ENCODE measurements around the gene PLAAT2.
"Not testable (repeated sequence)": the region's sequence is repeated elsewhere in the genome, so short reads cannot be mapped to it uniquely, and the experiment has no call there.

Gene PLAAT2

DNA sequence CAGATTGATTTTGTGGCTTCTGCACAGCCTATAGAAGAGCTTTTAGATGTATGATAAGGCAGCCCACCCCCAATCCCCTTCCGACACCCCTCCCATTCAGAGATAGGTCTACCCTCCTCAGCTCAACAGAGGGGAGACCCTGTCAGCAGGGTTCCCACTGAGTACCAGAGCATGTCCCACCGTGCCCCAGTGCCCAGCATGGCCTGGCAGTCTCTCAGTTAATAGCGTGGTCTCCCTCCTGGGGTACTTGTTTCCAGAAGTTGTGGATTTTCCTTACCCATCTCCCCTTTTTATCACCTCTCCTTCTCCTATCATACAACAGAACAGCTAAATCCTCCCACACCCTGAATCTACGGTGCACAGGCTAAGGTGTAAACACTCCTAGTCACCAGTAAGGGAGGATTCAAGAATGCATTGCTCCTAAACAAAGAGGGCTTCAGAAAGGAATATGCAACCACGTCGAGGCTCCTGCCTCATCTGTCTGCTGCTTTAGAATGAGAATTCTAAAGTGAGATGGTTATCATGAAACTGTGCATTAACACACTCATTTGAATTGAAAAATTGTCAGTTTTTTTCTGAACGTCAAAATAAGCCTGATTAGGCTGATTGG, 6.7 kb downstream of the PLAAT2 start:
- ChIA-PET POLR2A (interaction anchor here (0.5 kb wide), 1 partner anchor 166 kb away, joined by 3 read pairs; no protein-coding TSS in a partner anchor), CTCF (no interaction called here)
- DNase-seq (ENCODE audit: low read depth, low spot score): no peak
- no peak overlapping the region for H3K4me3 ChIP-seq (ENCODE audit: low read depth, low read length)
- TF ChIP-seq, protein P1, sequence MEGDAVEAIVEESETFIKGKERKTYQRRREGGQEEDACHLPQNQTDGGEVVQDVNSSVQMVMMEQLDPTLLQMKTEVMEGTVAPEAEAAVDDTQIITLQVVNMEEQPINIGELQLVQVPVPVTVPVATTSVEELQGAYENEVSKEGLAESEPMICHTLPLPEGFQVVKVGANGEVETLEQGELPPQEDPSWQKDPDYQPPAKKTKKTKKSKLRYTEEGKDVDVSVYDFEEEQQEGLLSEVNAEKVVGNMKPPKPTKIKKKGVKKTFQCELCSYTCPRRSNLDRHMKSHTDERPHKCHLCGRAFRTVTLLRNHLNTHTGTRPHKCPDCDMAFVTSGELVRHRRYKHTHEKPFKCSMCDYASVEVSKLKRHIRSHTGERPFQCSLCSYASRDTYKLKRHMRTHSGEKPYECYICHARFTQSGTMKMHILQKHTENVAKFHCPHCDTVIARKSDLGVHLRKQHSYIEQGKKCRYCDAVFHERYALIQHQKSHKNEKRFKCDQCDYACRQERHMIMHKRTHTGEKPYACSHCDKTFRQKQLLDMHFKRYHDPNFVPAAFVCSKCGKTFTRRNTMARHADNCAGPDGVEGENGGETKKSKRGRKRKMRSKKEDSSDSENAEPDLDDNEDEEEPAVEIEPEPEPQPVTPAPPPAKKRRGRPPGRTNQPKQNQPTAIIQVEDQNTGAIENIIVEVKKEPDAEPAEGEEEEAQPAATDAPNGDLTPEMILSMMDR (IDR thresholded peaks at IDR 0.05; ENCODE audit: insufficient read depth, low read length, missing control alignments): no peak

- no peak for DNase-seq (ENCODE audit: low read depth, low spot score)
- no peak overlapping the region for H3K4me3 ChIP-seq (ENCODE audit: low read depth, low read length)
- ChIA-PET POLR2A (no interaction called here), CTCF (no interaction called here)
- TF ChIP-seq, protein P1 (IDR thresholded peaks at IDR 0.05; ENCODE audit: insufficient read depth, low read length, missing control alignments): no peak
Observed at GRCh38 chr11:63554877-63555223, 8.3 kb downstream of the PLAAT2 start.

- ChIA-PET CTCF (no interaction called here), POLR2A (no interaction called here)
- no peak for DNase-seq (ENCODE audit: low read depth, low spot score)
Observed at GRCh38 chr11:63553759-63554158, 9.4 kb downstream of the PLAAT2 start.

DNA sequence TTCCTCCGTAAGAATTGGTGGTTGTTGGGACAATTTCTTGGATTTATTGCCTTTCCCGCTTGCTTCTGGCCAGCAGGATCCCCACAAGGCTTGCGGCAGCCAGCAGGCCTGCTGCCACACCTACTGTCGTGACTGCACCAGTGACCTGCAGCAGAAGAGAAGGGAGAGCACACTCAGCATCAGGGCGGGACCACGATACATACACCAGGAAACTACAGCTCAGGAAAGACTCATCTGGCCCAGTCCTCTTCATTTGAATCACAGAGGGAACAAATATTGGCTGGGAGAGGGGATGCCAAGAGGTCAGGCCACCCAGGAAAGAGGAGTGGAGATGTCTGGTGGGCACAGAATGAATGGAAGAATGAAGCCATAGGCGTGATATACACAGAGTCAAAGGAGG, 10.3 kb downstream of the PLAAT2 start:
- TF ChIP-seq, protein P1 (IDR thresholded peaks at IDR 0.05; ENCODE audit: insufficient read depth, low read length, missing control alignments): no peak
- ChIA-PET POLR2A (no interaction called here), CTCF (no interaction called here)
- no peak for DNase-seq (ENCODE audit: low read depth, low spot score)
- H3K4me3 ChIP-seq (ENCODE audit: low read depth, low read length): no peak overlapping the region

More at GRCh38 chr11:63553759-63554158, 9.4 kb downstream of the PLAAT2 start:
- no peak overlapping the region; the same call in 1 of the 2 replicates for H3K4me3 ChIP-seq (ENCODE audit: low read depth, low read length)
- TF ChIP-seq, protein P1 (IDR thresholded peaks at IDR 0.05; ENCODE audit: insufficient read depth, low read length, missing control alignments): no peak

GRCh38 chr11:63551889-63552266, 11.3 kb downstream of the PLAAT2 start:
- CTCF ChIA-PET: no interaction called here
- POLR2A ChIA-PET: no interaction called here
- TF ChIP-seq, protein P1 (IDR thresholded peaks at IDR 0.05; ENCODE audit: insufficient read depth, low read length, missing control alignments): no peak
- no peak for DNase-seq (ENCODE audit: low read depth, low spot score)
- no peak overlapping the region for H3K4me3 ChIP-seq (ENCODE audit: low read depth, low read length)

DNA sequence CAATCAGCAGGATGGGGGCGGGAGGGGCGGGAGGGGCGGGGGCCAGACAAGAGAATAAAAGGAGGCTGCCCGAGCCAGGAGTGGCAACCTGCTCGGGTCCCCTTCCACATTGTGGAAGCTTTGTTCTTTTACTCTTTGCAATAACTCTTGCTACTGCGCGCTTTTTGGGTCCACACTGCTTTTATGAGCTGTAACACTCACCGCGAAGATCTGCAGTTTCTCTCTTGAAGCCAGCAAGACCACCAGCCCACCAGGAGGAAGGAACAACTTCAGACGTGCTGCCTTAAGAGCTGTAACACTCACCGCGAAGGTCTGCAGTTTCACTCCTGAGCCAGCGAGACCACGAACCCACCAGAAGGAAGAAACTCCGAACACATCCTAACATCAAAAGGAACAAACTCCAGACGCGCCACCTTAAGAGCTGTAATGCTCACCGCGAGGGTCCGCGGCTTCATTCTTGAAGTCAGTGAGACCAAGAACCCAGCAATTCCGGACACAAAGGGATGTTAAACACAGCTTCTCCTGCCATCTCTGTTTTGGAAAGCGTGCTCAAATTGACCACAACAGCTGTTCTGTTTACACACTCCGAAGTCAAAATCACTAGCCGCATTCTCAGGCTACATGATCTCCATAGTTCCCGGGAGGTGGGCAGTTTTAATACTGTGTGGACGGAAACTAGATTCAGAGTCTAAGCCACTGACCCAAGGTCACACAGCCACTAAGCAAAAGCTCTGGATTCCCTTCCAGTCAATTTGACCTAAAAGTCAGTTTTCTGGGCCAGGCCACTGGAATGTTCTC, 11.9 kb downstream of the PLAAT2 start:
- no peak for DNase-seq (ENCODE audit: low read depth, low spot score)

DNA sequence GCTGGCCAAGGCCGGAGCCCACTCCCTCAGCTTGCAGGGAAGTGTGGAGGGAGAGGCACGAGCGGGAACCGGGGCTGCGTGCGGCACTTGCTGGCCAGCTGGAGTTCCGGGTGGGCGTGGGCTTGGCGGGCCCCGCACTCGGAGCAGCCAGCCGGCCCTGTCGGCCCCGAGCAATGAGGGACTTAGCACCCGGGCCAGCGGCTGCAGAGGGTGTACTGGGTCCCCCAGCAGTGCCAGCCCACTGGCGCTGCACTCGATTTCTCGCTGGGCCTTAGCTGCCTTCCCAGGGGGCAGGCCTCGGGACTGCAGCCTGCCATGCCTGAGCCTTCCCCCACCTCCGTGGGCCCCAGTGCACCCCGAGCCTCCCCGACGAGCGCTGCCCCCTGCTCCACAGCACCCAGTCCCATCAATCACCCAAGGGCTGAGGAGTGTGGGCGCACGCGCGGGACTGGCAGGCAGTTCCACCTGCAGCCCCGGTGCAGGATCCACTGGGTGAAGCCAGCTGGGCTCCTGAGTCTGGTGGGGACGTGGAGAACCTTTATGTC, 13.0 kb downstream of the PLAAT2 start:
- H3K4me3 ChIP-seq (ENCODE audit: low read depth, low read length); POLR2A ChIA-PET; DNase-seq (ENCODE audit: low read depth, low spot score); CTCF ChIA-PET: not testable (repeated sequence)

More for the DNA sequence above, 11.9 kb downstream of the PLAAT2 start:
- TF ChIP-seq, protein P1 (IDR thresholded peaks at IDR 0.05; ENCODE audit: insufficient read depth, low read length, missing control alignments): no peak
- no peak overlapping the region for H3K4me3 ChIP-seq (ENCODE audit: low read depth, low read length)
- ChIA-PET CTCF (no interaction called here), POLR2A (no interaction called here)

All from AG04449 (cell line).